Measurements from ENCODE around the gene S100A8. TPM values are rescaled to one million over a fixed set of nuclear protein-coding genes. Genes with fewer than 3 reads are reported as not detected.

S100A8 gene
- total and polyA plus RNA-seq, 2 donors (not counting 3 experiments of a cell fraction or from before 2014, with no cell fraction given): not detected

GRCh38 chr1:153387001-153387400, 3.9 kb downstream of the S100A8 start:
- dilution Hi-C loops (cut with MboI; ENCODE audit: extremely low pct_ligation_motif_present, low sequenced_read_pairs) (no loop called here), intact Hi-C loops (cut with micrococcal nuclease) (no loop called here)
- no TSS peak for BruUV-seq (replicated peaks)
- ChIA-PET CTCF (no interaction called here), POLR2A (no interaction called here)
- Histone ChIP-seq H4K20me1 (replicated peaks; ENCODE audit: control insufficient read depth, extremely low read depth, insufficient read depth, low read length) (no peaks in the 10 kb centered on the region), H3K4me3 (replicated peaks in 1 of 3; ENCODE audit: insufficient read depth in 1 of 3, low read depth in 1 of 3, low read length in 3 of 3) (no peak overlapping the region), H3K36me3 (ENCODE audit: control insufficient read depth in 2 of 2, extremely low read depth in 1 of 2, insufficient read depth in 2 of 2, low read length in 2 of 2) (no peaks in the 10 kb centered on the region), H3K9ac (replicated peaks; ENCODE audit: extremely low read depth, insufficient read depth, low read length) (no peak overlapping the region), H3K79me2 (ENCODE audit: control insufficient read depth, insufficient read depth, low read length) (no peaks in the 10 kb centered on the region), H2AFZ (ENCODE audit: low read depth, low read length) (no peak overlapping the region), H3K9me1 (replicated peaks; ENCODE audit: control insufficient read depth, extremely low read depth, insufficient read depth, low read length) (no peaks in the 10 kb centered on the region), H3K27ac (ENCODE audit: insufficient read depth, low read depth, low read length) (no peak overlapping the region), H3K4me1 (ENCODE audit: control insufficient read depth, extremely low read depth, insufficient read depth, low read length) (no peaks in the 10 kb centered on the region), H3K9me3 (replicated peaks; ENCODE audit: control insufficient read depth, insufficient read depth, low read length) (no peaks in the 10 kb centered on the region), H3K4me2 (ENCODE audit: insufficient read depth, low read length) (no peak overlapping the region), H3K27me3 (ENCODE audit: control insufficient read depth in 2 of 2, insufficient read depth in 2 of 2, low read length in 2 of 2) (no peaks in the 10 kb centered on the region)
- DNase-seq (ENCODE audit: low read depth, low spot score): no peak
- no peak for TF ChIP-seq FOS (IDR thresholded peaks at IDR 0.05; ENCODE audit: borderline replicate concordance, insufficient read depth, low read length)
- no peak for TF ChIP-seq CTCF (IDR thresholded peaks at IDR 0.05; ENCODE audit: extremely low read depth in 1 of 2, insufficient read depth in 1 of 2, low read depth in 1 of 2, low read length in 2 of 2)
- TF ChIP-seq EZH2 (IDR thresholded peaks at IDR 0.05; ENCODE audit: borderline replicate concordance, low read depth, low read length, severe bottlenecking): no peak
- TF ChIP-seq MYC (IDR thresholded peaks at IDR 0.05; ENCODE audit: low read depth, low read length): no peak
- FAIRE-seq: no peak

GRCh38 chr1:153386500-153386901, 4.4 kb downstream of the S100A8 start:
- Histone ChIP-seq H3K9me3 (replicated peaks; ENCODE audit: control insufficient read depth, insufficient read depth, low read length) (no peaks in the 10 kb centered on the region), H3K36me3 (ENCODE audit: control insufficient read depth in 2 of 2, extremely low read depth in 1 of 2, insufficient read depth in 2 of 2, low read length in 2 of 2) (no peaks in the 10 kb centered on the region), H2AFZ (ENCODE audit: low read depth, low read length) (no peak overlapping the region), H3K4me1 (ENCODE audit: control insufficient read depth, extremely low read depth, insufficient read depth, low read length) (no peaks in the 10 kb centered on the region), H3K27me3 (ENCODE audit: control insufficient read depth in 2 of 2, insufficient read depth in 2 of 2, low read length in 2 of 2) (no peaks in the 10 kb centered on the region), H4K20me1 (replicated peaks; ENCODE audit: control insufficient read depth, extremely low read depth, insufficient read depth, low read length) (no peaks in the 10 kb centered on the region), H3K9me1 (replicated peaks; ENCODE audit: control insufficient read depth, extremely low read depth, insufficient read depth, low read length) (no peaks in the 10 kb centered on the region), H3K4me3 (replicated peaks in 1 of 3; ENCODE audit: insufficient read depth in 1 of 3, low read depth in 1 of 3, low read length in 3 of 3) (no peak overlapping the region), H3K9ac (replicated peaks; ENCODE audit: extremely low read depth, insufficient read depth, low read length) (no peak overlapping the region), H3K4me2 (ENCODE audit: insufficient read depth, low read length) (no peak overlapping the region), H3K27ac (ENCODE audit: insufficient read depth, low read depth, low read length) (no peak overlapping the region), H3K79me2 (ENCODE audit: control insufficient read depth, insufficient read depth, low read length) (no peaks in the 10 kb centered on the region)
- CTCF ChIA-PET: no interaction called here
- DNase-seq (ENCODE audit: low read depth, low spot score) (no peak), FAIRE-seq (no peak)
- dilution Hi-C loops (cut with MboI; ENCODE audit: extremely low pct_ligation_motif_present, low sequenced_read_pairs) (no loop called here), intact Hi-C loops (cut with micrococcal nuclease) (no loop called here)
- POLR2A ChIA-PET: no interaction called here
- no TSS peak for BruUV-seq (replicated peaks)
- TF ChIP-seq MYC (IDR thresholded peaks at IDR 0.05; ENCODE audit: low read depth, low read length): no peak
- TF ChIP-seq CTCF (IDR thresholded peaks at IDR 0.05; ENCODE audit: extremely low read depth in 1 of 2, insufficient read depth in 1 of 2, low read depth in 1 of 2, low read length in 2 of 2): no peak
- TF ChIP-seq POLR2AphosphoS5 (IDR thresholded peaks at IDR 0.05; ENCODE audit: insufficient read depth, low read depth, low read length): no peak
- TF ChIP-seq JUN (IDR thresholded peaks at IDR 0.05; ENCODE audit: borderline replicate concordance, insufficient read depth, insufficient read length, low read depth): no peak
- no peak for TF ChIP-seq POLR2A (IDR thresholded peaks at IDR 0.05; ENCODE audit: low read depth, low read length)
- TF ChIP-seq MAX (IDR thresholded peaks at IDR 0.05; ENCODE audit: insufficient read depth, insufficient read length): no peak
- no peak for TF ChIP-seq FOS (IDR thresholded peaks at IDR 0.05; ENCODE audit: borderline replicate concordance, insufficient read depth, low read length)
- TF ChIP-seq EZH2 (IDR thresholded peaks at IDR 0.05; ENCODE audit: borderline replicate concordance, low read depth, low read length, severe bottlenecking): no peak

All from endothelial cell of umbilical vein (primary cell).